ENCODE data around the gene SMAD2.
"Not testable (repeated sequence)": the region's sequence is repeated elsewhere in the genome, so short reads cannot be mapped to it uniquely, and the experiment has no call there.

SMAD2 gene

DNA sequence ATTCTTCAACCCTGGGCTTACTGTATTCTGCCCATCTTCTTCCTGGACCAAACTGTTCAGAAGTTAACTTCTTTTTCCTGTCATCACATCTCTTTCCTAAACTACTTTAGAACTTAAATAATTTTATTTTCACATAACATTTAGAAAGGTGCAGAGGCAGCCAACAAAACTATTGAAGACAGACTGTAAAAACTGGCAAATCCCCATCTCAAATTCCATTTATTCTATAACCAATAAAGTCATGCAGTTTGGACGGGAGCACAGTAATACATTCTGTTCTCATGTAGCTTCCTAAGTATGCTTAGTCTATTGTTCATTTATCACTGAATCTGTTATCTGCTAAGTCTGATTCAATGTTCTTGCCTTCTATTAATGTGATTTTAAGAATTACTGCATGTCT, 99.1 kb downstream of the SMAD2 start:
- DNase-seq, result no peak

- no peak for DNase-seq
Observed at GRCh38 chr18:47830772-47831171, 99.7 kb downstream of the SMAD2 start.

DNA sequence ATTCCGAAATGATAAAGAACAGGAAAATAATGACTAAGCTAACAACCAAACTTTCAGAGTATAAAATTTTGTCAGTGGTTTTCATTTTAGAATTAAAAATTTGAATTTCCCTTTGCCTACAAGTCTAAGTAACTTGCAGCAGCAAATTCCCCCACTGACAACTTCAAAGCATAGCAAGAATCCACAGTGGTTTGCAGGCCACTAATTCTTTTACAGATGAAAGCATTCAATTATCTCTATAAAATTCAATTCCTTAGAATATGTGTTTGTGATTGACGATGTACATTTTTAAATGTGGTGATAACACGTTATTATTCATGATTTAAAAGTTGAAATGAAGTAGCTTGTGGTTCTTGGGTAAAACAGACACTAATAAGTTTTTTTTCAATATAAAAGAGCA, 100.6 kb downstream of the SMAD2 start:
- DNase-seq, result no peak

- DNase-seq, result not testable (repeated sequence)
Observed at GRCh38 chr18:47828031-47828430, 102.4 kb downstream of the SMAD2 start.

- DNase-seq, result no peak
Observed at GRCh38 chr18:47826157-47827074, 104.0 kb downstream of the SMAD2 start.

GRCh38 chr18:47821314-47821713, 109.1 kb downstream of the SMAD2 start:
- no peak for DNase-seq

- no peak for DNase-seq
Observed at GRCh38 chr18:47817795-47818077, 112.7 kb downstream of the SMAD2 start.

GRCh38 chr18:47817017-47817794, 113.3 kb downstream of the SMAD2 start:
- no peak for DNase-seq

DNA sequence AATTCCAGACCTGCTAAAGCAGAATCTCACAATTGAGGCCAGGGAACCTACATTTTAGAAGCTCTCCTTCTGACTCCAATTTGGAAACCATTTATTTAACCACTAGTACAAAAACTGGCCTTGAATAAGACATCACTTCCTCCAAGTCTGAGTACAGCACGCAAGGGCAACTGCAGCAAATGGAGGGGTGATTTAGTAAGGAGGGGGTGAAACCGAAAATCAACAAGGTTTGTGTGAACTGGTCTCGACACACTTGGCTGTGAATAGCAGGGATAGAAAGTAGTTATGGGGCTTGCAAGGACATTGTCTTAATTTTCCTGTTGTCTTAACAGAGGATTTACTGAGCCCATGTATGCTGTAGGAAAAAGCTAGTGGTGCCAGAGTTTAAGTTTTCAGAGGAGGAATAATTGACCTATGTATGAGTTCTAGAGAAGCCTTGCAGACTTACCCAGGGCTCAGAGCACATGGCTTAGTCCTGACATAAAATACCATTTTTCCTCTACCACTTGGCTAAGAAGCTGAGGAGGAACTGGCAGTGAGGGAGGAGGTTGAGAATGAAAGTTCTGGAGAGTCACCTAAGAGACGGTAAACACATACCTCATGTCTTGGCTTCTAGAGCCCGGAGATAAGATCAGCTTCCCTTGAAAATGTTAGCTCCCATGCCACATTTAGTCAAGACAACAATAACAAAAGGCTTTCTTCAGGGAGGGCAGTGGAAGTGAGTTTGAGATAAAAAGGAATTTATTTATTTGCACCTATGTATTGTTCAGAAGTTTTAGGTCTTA, 114.8 kb downstream of the SMAD2 start:
- peak; percentile 65 for DNase-seq

DNA sequence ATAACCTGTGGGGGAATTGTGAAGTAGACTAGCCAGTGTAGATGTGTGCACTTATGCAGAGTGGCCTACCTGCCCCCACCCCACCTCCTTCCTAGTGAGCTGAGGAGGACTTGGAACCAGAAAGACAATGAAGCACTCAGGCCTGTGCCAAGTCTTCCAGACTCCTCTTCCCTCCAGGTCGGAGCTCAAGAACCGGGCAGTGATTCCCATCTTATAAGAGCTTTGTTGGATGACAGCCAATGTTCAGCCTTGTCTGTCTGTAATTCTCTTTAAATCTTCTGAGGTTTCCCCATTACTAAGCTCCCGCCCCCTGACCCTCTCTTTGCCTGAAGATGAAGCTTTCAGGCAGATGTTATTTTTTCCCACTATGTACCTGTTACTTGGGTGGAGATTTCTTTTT, 121.0 kb downstream of the SMAD2 start:
- DNase-seq, result no peak

DNA sequence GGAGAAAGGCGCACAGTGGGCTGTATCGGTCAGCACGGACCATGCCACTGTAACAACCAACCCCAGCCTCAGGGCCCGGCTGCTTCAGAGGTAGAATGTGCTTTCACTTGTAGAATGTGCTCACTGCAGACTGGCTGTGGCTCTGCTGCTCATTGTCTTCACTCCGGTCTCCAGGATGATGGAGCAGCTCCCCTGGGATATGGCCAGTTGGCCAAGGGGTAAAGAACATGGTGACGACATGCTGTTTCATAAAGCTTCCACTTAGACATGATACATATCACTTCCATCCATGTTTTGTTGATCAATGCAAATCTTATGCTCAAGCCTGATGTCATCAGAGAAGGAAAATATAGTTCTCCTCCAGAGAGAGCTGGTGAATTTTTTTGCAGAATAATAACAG, 127.7 kb downstream of the SMAD2 start:
- DNase-seq, result no peak

DNA sequence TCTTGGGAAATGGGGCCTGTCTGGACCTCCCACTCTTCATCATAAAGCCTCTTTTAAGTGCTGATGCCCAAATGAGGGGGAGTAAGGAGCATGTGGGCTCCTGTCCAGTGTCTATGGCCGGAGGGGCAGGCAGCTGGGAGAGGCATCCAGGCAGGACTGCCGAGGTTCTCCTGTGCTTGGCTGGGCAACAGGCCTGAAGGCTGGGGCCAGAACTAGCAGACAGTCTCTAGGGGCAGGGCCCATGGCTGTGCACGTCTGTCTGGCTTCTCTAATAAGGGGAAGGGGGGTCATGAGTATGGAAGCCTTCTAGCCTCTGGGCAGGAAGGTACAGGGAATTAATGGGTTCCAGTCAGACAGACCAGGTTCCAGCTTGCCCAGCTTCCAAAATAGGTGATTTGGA, 128.6 kb downstream of the SMAD2 start:
- DNase-seq, result peak; percentile 57

DNA sequence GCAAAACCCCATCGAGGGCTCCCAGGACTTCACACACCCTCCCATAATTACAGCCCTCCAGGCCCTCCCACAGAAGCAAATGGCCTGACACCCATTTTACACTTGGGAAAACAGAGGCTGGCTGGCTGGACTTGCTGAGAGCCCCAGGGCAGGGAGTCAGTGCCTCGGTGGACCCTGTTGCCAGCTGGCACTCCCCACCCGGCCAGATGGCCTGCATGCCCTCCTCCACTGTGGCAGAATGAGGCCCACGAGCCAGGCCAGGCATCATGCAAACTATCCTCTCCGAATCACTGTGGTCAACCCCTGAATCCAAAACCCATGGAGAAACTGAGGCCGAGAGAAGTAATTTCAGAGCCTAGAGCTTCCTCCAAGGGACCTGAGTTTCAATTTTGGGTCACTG, 129.7 kb downstream of the SMAD2 start:
- DNase-seq, result no peak

DNA sequence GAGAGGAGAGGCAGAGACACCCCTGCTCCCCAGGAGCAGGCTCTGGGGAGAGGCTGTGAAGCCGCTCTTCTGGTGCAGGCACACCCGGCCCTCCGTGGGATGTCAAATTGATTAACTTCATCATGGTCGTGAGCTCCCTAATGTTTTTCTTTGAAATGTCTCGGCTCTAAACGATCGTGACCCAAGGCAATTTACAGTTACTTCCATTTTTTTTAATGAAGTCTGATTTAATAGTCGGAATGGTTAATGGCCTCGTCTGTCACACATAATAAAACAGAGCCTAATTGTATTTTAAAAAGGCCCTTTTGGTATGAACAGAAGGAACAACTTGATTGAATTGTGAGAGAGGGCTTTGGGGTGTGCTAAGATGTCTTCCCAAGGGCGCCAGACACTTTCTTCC, 130.2 kb downstream of the SMAD2 start:
- no peak for DNase-seq

- DNase-seq, result no peak
Observed at GRCh38 chr18:47799376-47799775, 131.1 kb downstream of the SMAD2 start.

DNA sequence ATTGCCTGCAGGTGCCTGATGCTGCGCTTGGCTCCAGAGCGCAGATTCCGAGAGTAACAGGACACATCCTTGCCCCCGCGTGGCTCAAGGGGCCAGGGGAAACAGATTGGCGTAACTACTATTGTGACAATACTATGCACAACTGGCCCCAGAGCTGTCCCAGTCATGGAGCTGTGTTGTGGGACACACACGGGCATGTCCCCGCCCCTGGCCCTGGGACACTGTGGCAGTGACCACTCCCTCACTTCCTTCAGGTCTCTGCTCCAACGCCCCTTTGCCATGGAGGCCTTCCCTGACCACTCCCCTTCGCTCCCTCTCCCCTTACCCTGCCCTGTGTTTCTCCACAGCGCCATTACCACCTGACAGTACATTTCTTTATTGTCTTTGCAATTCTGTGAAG, 132.1 kb downstream of the SMAD2 start:
- no peak for DNase-seq

DNA sequence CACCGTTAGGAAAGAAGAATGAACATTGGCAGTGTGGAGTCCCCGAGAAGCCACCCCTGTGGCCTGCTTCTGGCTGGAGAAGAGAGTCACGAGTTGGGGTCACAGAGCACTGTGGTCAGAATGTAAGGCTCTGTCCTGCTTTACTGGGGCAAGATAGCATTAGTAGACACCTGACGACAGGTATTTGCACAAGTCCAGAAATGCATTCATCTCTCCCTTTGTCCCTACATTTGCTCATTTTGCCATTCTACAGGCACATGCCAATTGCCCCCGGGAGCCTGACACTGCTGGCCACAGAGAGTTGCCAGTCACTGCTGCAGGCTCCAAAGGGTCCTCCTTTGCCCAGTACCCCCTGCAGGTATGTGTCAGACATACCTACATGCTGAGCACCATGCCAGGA, 133.3 kb downstream of the SMAD2 start:
- no peak for DNase-seq

GRCh38 chr18:47795434-47795814, 135.0 kb downstream of the SMAD2 start:
- no peak for DNase-seq

- DNase-seq, result no peak
Observed at GRCh38 chr18:47794725-47795433, 135.6 kb downstream of the SMAD2 start.

- no peak for DNase-seq
Observed at GRCh38 chr18:47793609-47794008, 136.8 kb downstream of the SMAD2 start.

DNA sequence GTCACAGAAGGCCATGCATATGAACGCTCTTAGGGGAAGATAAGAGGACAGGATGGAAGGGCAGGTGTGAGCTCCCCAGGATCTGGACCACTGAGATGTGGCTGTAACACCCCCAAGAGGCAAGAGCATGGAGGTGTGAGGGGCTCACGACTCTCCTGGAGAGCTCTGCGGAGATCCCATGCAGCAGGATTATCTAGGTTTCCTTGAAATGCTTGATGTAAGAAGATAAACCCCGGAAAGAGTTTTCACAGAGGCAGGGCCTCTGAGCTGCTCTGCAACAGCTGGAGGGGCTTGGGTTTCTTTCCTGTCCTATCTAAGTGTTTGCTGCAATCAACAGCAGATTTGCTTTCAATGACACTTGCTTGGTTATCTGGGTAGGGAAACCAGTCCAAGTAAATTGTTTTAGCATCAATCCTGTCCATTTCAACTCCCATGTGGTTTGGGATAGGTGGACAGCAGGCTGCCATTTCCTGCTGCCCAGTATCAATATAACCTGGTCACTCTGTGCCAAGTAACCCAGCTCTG, 138.9 kb downstream of the SMAD2 start:
- no peak for DNase-seq

DNA sequence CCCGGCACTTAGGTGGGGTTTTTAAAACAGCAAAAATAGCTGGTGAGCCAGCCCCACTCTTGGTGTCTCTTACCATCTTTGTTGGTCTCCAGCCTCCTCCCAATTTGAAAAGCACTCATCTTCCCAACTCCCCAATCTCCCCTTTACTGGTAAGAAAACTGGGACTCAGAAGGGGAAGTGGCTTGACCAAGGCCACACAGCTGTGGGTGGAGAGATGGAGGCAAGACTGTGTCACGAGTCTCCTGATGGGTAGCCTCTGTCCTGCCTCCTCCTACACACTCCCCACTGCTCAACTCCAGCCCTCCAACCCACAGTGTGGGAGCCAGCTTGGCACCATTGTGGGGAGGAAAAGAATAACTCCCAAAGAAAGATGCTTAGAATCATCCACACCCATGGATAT, 140.4 kb downstream of the SMAD2 start:
- DNase-seq, result no peak

DNA sequence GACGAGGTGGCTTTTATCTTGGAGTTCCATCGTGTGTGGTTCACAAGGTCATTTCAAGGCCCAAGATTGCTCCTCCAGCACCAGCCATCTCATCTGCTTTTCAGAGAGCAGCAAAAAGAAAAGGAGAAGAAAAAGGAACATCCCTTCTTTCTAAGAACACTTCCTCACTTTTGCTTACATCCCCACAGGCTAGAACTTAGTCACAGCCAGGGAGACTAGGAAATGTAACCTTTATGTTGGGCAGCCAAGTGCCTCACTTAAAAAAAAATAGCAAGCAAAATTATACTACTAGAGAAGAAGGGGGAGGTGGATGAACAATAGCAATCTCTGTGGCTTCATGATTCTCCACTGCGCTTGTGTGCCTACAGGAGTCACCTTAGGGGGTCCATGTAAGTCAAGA, 141.8 kb downstream of the SMAD2 start:
- DNase-seq, result no peak

Measured in islet precursor cell (in vitro differentiated cells).